Peyer's patch (tissue), 4 donors: ENCODE measurements around the gene KLHDC3. TPM values are rescaled to one million over a fixed set of nuclear protein-coding genes. Genes with fewer than 3 reads are reported as not detected.

ENCODE experiments used
- DNase-seq, 3 donors: peaks; one replicate each; pipeline ENCODE4 v3.0.0-alpha.2; 2017 to 2019
- H3K27ac ChIP-seq, 4 donors: fragments of 200-600 bp; sonication (generic); one replicate each; pipeline ENCODE4 v1.5.1; 2016 to 2019
- H3K27me3 ChIP-seq, 2 donors: fragments of 200-600 bp; sonication (generic); one replicate each; pipeline ENCODE4 v1.5.1; 2019
- H3K36me3 ChIP-seq, 3 donors: fragments of 200-600 bp; sonication (generic); one replicate each; pipeline ENCODE4 v1.5.1; 2016 to 2019
- H3K4me1 ChIP-seq, 4 donors: fragments of 200-600 bp; sonication (generic); one replicate each; pipeline ENCODE4 v1.5.1; 2016 to 2019
- H3K4me3 ChIP-seq, 4 donors: fragments of 200-600 bp; sonication (generic); 1 replicate in 3 of 4; 2 replicates in 1 of 4; pipeline ENCODE4 v1.5.1; 2016 to 2019; ENCODE audit warnings: mild to moderate bottlenecking in 1 of 4
- H3K9me3 ChIP-seq, 4 donors: fragments of 200-600 bp; sonication (generic); one replicate each; pipeline ENCODE4 v1.5.1; 2016 to 2019; ENCODE audit warnings: mild to moderate bottlenecking in 1 of 4
- POLR2A ChIP-seq, 2 donors: fragments of 450-650 bp; IDR thresholded peaks; one replicate each; pipeline ENCODE4 v1.5.1; 2017; ENCODE audit warnings: antibody characterized with exemption in 2 of 2, mild to moderate bottlenecking in 2 of 2, moderate library complexity in 2 of 2
- total RNA-seq, 4 donors: library from RNA; depleted of rRNA; stranded (reverse); fragments of >200 nt; gene quantifications; one replicate each; pipeline ENCODE4 v1.1.0, GENCODE V29; 2016
- TF ChIP-seq, protein P1 (sequence below), 6 experiments: fragments of 450-650 bp in 4 of 6; fragments of 200-600 bp in 2 of 6; sonication (generic) in 1 of 6; IDR thresholded peaks; one replicate each; pipeline ENCODE4 v1.5.1; 2017 to 2019; ENCODE audit warnings: antibody characterized with exemption in 6 of 6, mild to moderate bottlenecking in 3 of 6, moderate library complexity in 1 of 6

Gene KLHDC3
- total RNA-seq, 4 donors from 2014 or later: 38.8 to 59.2 (median 52.6) TPM

DNA sequence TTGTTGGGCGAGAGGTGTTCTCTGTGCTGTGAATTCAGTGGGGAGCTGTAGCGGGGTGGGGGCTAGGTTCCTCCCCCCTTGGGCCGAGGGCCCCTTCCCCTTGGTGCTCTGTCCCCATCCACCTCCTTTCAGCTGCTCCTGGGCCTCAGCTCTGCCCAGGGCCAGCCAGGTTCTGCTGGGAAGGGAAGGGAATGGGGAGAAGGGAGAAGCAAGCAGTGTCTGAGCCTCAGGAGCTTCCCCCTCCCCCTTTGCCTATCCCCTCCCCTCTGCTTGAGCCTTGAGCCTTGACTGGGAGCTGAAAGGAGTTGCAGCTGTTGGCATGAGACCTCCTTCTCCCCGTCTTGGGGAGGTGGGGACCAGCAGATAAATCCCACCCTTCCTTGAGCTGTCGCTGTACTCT is 6.8 kb downstream of the KLHDC3 start:
- no peak for DNase-seq
- Histone ChIP-seq H3K36me3 (peaks cover 0 to 38% (median 0%) of the 10 kb centered on the region in 3 donors), H3K4me1 (peaks cover 0 to 38% (median 8%) of the 10 kb centered on the region in 4 donors), H3K4me3 (peak overlapping the region; percentile 69 to 98 (median 80)), H3K9me3 (no peaks in the 10 kb centered on the region), H3K27me3 (no peaks in the 10 kb centered on the region), H3K27ac (peak overlapping the region; percentile 80 to 89 (median 83))
- TF ChIP-seq, protein P1, sequence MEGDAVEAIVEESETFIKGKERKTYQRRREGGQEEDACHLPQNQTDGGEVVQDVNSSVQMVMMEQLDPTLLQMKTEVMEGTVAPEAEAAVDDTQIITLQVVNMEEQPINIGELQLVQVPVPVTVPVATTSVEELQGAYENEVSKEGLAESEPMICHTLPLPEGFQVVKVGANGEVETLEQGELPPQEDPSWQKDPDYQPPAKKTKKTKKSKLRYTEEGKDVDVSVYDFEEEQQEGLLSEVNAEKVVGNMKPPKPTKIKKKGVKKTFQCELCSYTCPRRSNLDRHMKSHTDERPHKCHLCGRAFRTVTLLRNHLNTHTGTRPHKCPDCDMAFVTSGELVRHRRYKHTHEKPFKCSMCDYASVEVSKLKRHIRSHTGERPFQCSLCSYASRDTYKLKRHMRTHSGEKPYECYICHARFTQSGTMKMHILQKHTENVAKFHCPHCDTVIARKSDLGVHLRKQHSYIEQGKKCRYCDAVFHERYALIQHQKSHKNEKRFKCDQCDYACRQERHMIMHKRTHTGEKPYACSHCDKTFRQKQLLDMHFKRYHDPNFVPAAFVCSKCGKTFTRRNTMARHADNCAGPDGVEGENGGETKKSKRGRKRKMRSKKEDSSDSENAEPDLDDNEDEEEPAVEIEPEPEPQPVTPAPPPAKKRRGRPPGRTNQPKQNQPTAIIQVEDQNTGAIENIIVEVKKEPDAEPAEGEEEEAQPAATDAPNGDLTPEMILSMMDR (IDR thresholded peaks at IDR 0.05): no peak
- TF ChIP-seq POLR2A (IDR thresholded peaks at IDR 0.05): no peak

DNA sequence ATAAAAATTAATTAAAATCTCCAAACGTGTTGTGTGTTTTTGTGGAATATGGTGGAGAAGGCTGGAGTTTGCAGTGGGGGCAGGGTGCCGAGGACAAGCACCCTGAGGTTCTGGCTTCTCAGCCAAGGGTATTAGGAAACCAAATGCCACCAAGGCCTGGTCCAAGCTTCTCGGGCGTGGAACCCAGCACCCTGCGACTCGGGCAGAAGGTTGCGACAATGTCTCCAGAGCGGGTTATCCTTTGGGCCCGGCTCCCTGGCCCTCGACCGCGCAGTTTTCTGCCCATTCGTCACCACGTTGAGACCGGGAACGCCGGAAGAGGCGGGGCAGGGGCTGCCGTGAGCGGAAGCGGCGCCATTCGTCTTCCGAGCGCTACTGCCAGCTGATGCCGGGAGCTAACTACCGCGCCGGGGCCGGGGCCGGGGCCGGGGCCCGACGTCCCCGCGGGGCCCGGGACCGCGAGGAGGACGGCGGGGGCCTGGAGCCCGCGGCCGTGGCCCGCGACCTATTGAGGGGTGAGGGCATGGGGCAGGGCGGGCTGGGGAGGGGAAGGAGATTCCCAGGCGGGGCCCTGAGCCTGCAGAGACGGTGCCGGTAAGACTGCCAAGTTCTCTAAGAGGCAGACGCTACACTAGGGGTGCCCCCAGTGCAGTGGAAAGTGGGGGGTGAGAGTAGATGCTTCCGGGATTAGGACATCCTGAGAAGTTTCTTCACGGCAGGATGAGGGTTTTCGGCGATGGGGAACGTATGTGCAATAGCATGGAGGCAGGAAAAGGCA is 7.4 kb downstream of the KLHDC3 start, which contains the start of gene RRP36:
TSS of gene RRP36 (plus strand) at position 354 of the 778 bp plus-strand sequence. CDS start at position 386, 32 bp downstream.
- H3K9me3 ChIP-seq: no peaks in the 10 kb centered on the region
- peak within 1 kb of the TSS; percentile 69 to 98 (median 80) for H3K4me3 ChIP-seq
- H3K27ac ChIP-seq: peak within 1 kb of the TSS; percentile 80 to 89 (median 83)
- TF ChIP-seq POLR2A (IDR thresholded peaks at IDR 0.05): peak in 1 of 2 donors; percentile 28
- TF ChIP-seq, protein P1 (IDR thresholded peaks at IDR 0.05): no peak
- DNase-seq: peak; percentile 72 to 88 (median 88)
- no peaks in the 10 kb centered on the region for H3K27me3 ChIP-seq
- H3K4me1 ChIP-seq: peaks cover 0 to 32% (median 8%) of the 10 kb centered on the region in 4 donors
- H3K36me3 ChIP-seq: peaks cover 0 to 44% (median 0%) of the 10 kb centered on the region in 3 donors

DNA sequence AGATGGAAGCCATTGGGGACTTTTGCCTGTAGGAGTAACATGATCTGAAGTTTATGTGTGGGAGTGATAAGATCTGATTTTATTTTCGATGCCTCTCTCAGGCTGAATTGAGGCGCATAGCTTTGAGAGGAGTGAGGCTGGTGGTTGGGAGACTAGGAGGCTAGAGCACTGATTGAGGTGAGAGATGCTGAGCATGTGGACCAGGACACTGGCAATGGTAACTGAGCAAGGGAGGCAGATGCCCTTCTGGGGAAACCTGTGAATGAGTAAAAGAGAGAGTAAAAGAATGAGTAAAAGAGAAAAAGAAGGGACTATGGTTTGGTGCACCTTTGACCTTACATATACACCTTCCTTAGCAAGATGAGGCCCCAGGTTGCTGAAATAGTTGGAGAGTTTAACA is 10.4 kb downstream of the KLHDC3 start:
- Histone ChIP-seq H3K27me3 (no peaks in the 10 kb centered on the region), H3K36me3 (peaks cover 0 to 50% (median 0%) of the 10 kb centered on the region in 3 donors), H3K4me1 (peaks cover 0 to 21% (median 8%) of the 10 kb centered on the region in 4 donors), H3K4me3 (no peak overlapping the region), H3K9me3 (no peaks in the 10 kb centered on the region), H3K27ac (no peak overlapping the region)
- TF ChIP-seq, protein P1 (IDR thresholded peaks at IDR 0.05): no peak
- no peak for TF ChIP-seq POLR2A (IDR thresholded peaks at IDR 0.05)
- DNase-seq: no peak

DNA sequence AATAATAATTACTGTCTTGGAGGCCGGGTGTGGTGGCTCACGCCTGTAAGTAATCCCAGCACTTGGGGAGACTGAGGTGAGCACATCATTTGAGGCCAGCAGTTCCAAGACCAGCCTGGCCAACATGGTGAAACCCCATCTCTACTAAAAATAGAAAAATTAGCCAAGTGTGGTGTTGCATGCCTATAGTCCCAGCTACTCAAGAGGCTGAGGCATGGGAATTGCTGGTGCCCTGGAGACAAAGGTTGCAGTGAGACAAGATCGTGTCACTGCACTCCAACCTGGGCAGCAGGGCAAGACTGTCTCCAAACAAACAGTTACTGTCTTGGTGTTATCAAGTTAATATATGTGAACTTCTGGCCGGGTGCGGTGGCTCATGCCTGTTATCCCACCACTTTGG is 12.3 kb downstream of the KLHDC3 start:
- peaks cover 0 to 63% (median 0%) of the 10 kb centered on the region in 3 donors for H3K36me3 ChIP-seq
- H3K27ac ChIP-seq: no peak overlapping the region
- peaks cover 0 to 15% (median 5%) of the 10 kb centered on the region in 4 donors for H3K4me1 ChIP-seq
- H3K9me3 ChIP-seq: no peaks in the 10 kb centered on the region
- H3K4me3 ChIP-seq: no peak overlapping the region
- TF ChIP-seq, protein P1 (IDR thresholded peaks at IDR 0.05): no peak
- no peak for TF ChIP-seq POLR2A (IDR thresholded peaks at IDR 0.05)
- DNase-seq: no peak
- H3K27me3 ChIP-seq: no peaks in the 10 kb centered on the region

DNA sequence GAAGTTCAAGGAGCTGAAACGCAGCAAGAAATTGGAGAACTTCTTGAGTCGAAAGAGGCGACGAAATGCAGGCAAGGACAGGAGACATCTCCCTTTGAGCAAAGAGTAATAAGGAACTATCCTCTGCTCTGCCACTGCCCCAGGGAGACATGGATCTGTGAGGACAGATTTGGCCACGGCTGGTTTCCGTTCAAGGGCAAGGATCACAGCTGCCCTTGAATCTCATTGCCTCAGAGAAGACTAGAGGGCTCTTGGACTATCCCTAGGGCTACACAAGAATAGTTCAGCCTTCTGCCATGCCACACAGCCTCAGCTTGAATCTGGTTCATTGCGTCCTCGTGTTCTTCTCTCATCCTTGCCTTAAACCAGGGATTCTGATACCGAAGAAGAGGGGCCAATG is 15.1 kb downstream of the KLHDC3 start:
- no peak overlapping the region for H3K27ac ChIP-seq
- TF ChIP-seq POLR2A (IDR thresholded peaks at IDR 0.05): no peak
- TF ChIP-seq, protein P1 (IDR thresholded peaks at IDR 0.05): no peak
- no peaks in the 10 kb centered on the region for H3K4me1 ChIP-seq
- H3K27me3 ChIP-seq: no peaks in the 10 kb centered on the region
- peaks cover 0 to 73% (median 0%) of the 10 kb centered on the region in 3 donors for H3K36me3 ChIP-seq
- H3K4me3 ChIP-seq: no peak overlapping the region
- no peaks in the 10 kb centered on the region for H3K9me3 ChIP-seq
- no peak for DNase-seq
